GM12865 (cell line): Measurements from ENCODE around the gene ROCK2.

Source experiments
- DNase-seq: peaks from one replicate; pipeline ENCODE4 v3.0.0; 2010; ENCODE audit warnings: low read depth
- H3K4me3 ChIP-seq: 2 replicates; pipeline ENCODE4 v1.5.1; 2011; ENCODE audit warnings: mild to moderate bottlenecking, low read depth, low read length, control low read depth
- TF ChIP-seq, protein P1 (sequence below): IDR thresholded peaks from 2 replicates; pipeline ENCODE4 v1.5.1; 2011; ENCODE audit warnings: low read length, control low read depth, low read depth, inconsistent platforms; ENCODE audit not compliant: insufficient read depth; ENCODE audit errors: missing control alignments

Gene ROCK2

DNA sequence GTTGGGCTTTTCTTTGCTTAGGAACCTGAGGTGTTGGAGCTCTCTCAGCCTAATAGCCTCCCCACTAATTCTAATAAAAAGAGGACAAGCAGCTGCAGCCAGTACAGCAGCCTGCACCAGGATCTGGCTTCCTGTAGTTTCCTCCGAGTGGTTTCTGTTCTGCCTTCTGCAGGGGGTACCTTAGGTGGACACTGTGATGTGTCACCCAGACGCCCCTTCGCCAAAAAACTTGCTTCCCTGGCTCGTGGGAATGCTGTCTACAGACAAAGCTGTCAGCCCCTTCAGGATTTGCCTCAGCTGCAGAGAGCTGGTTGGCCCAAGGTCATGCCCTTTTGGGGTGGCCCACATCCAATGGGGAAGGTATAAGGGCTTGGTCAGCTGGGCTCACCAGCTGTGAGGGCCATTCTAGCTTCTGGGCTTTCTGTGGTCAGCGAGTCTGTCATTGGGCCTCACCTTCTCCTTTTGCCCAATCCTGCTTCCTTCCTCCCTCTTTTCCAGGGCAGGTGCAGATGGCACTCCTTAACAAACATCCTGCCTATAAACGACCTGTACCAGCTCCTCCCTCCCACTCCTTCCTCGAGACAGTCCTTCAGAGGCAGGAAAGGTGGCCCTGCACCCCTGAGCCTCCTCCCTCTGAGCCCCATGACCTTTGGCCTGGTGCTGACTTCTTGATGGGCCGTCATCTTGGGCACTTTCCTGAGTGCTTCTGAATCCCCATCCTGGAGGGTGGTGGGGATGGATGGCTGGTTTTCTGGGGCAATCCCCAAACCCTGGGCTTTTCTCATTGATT, 44.0 kb upstream of the ROCK2 start:
- TF ChIP-seq, protein P1, sequence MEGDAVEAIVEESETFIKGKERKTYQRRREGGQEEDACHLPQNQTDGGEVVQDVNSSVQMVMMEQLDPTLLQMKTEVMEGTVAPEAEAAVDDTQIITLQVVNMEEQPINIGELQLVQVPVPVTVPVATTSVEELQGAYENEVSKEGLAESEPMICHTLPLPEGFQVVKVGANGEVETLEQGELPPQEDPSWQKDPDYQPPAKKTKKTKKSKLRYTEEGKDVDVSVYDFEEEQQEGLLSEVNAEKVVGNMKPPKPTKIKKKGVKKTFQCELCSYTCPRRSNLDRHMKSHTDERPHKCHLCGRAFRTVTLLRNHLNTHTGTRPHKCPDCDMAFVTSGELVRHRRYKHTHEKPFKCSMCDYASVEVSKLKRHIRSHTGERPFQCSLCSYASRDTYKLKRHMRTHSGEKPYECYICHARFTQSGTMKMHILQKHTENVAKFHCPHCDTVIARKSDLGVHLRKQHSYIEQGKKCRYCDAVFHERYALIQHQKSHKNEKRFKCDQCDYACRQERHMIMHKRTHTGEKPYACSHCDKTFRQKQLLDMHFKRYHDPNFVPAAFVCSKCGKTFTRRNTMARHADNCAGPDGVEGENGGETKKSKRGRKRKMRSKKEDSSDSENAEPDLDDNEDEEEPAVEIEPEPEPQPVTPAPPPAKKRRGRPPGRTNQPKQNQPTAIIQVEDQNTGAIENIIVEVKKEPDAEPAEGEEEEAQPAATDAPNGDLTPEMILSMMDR = no peak
- DNase-seq = peak; percentile 24
- H3K4me3 ChIP-seq = no peak overlapping the region

DNA sequence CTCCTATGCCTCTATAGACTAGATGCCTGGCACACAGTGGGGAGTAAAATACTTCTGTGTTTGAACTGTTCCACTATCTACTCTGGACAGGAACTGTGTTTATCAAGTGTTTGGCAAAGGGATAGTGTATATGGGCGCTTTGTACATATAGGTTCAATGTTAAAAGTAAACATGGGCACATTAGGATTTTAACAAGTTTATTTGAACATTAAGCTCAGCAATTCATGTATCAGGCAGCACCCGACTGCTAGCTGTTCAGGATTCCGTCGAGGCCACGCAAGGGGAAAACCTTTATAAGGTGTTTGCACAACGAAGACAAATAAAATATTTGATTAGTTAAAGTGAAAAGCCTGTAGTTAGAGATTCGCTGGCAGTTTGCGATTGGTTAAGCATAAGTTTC, 43.4 kb upstream of the ROCK2 start:
- no peak overlapping the region for H3K4me3 ChIP-seq
- TF ChIP-seq, protein P1 = no peak

DNA sequence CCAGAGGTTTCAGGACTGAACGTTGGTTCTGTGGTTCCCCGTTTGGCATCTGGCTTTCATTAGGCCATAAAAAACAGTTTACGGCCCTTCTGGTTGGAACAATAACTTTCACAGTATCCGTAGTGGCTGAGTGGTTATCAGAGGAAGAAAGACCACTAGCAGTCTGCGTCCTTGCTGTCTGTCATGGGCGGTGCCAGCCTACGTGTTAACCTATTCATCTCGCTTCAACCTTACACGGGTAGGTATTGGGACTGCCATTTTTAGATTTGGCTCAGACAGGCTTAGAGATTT, 42.6 kb upstream of the ROCK2 start:
- DNase-seq = no peak
- TF ChIP-seq, protein P1 = no peak
- H3K4me3 ChIP-seq = no peak overlapping the region

More for the DNA sequence above, 43.4 kb upstream of the ROCK2 start:
- DNase-seq = no peak

DNA sequence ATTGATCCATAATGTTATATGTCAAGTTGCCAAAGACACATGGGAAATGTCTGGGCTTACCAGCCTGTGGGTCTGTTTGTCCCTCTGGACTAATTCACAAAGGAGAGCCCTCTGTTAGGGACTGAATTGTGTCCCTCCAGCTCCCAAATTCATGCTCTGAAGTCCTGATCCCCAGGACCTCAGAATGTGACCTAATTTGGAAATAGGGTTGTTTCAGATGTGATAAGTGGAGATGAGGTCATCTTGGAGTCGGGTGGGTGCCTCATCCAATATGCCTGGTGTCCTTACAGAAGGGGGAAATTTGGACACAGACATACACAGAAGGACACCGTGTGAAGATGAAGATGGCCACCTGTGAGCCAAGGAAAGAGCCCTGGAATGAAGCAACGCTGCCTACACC, 41.4 kb upstream of the ROCK2 start:
- H3K4me3 ChIP-seq = no peak overlapping the region
- no peak for DNase-seq
- TF ChIP-seq, protein P1 = no peak

DNA sequence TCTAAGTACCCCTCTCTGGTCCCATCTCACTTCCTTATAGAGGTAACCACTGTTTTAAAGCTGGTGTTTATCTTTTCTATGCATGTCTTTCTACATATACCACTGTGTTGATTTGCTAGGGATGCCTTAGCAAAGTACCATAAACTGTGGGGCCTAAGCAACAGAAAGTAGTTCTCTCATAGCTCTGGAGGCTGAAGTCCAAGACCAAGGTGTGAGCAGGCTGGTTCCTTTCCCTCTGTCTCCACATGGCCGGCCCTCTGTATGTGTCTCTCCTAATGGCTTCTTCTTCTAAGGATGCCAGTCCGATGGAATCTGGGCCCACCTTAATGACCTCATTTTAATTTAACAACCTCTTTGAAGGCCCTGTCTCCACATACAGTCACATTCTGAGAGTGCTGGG, 40.8 kb upstream of the ROCK2 start:
- DNase-seq = no peak
- no peak overlapping the region for H3K4me3 ChIP-seq

DNA sequence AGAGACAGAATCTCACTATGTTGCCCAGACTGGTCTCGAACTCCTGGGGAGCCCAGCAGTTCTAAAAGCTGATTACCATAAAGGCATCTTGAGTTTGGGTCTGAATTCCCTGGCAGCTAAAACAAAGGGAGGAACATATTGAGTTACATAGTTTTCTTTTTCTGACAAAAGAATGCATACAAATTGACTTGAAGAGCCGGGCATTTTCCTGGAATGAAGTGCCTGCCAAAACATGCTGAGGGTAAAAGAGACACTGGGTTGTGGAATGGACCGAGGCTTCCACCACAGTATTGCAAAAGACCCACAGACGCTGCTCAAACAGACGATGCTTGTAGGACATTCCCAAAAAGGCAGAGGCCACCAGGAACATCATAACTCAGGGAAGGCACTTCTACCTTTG, 35.1 kb upstream of the ROCK2 start:
- TF ChIP-seq, protein P1 = no peak
- no peak for DNase-seq
- H3K4me3 ChIP-seq = no peak overlapping the region

More for the DNA sequence above, 40.8 kb upstream of the ROCK2 start:
- TF ChIP-seq, protein P1 = no peak
